ENCODE results near the gene C2orf74.
"Not testable (repeated sequence)": the region's sequence is repeated elsewhere in the genome, so short reads cannot be mapped to it uniquely, and the experiment has no call there.

C2orf74 gene

GRCh38 chr2:61175036-61175435 is 13.0 kb downstream of the C2orf74 start:
- no peak for DNase-seq

DNA sequence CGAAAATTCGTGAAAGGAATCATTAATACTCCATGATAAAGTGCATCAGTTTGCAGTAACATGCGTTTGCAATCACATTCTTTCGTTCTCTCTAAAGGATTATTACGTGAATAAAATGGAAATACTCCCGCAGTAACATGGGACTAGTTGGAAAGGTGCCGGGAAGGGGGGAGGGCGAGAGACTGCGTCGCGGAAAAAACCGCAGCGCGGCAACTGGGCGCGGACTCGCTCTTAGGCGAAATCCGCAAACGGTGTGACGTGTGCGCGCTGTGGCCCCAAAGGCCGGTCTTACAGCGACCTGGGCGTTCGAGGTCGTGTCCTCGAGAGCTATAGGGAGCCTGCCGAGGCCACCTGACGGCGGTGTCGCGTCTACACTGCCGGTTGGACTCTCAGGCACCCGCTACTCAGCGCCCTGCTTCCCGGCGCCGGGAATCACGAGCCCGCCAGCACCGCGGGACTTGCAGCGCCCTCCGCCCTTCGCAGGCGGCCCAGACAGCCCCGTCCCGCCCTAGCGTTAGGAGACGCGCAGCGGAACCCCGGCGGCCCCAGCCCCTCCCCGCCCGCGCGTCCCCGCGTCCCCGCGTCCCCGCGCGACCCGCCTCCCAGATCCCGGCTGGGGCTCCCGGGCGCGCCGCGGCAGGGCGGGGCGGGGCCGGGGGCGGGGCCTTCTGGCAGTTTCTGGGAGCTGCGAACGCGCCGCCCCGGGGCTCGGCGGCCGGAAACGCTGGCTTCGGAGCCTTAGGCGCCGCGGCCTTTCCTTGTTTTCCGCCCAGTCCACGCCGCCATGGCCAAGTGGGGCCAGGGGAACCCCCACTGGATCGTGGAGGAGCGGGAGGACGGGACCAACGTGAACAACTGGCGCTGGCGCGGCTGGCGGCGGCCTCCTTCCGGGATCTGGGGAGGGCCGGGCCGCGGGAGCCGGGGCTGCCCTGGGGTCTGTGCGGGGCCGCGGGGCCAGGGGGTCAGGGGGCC is 15.1 kb downstream of the C2orf74 start:
- DNase-seq: peak; percentile 93

DNA sequence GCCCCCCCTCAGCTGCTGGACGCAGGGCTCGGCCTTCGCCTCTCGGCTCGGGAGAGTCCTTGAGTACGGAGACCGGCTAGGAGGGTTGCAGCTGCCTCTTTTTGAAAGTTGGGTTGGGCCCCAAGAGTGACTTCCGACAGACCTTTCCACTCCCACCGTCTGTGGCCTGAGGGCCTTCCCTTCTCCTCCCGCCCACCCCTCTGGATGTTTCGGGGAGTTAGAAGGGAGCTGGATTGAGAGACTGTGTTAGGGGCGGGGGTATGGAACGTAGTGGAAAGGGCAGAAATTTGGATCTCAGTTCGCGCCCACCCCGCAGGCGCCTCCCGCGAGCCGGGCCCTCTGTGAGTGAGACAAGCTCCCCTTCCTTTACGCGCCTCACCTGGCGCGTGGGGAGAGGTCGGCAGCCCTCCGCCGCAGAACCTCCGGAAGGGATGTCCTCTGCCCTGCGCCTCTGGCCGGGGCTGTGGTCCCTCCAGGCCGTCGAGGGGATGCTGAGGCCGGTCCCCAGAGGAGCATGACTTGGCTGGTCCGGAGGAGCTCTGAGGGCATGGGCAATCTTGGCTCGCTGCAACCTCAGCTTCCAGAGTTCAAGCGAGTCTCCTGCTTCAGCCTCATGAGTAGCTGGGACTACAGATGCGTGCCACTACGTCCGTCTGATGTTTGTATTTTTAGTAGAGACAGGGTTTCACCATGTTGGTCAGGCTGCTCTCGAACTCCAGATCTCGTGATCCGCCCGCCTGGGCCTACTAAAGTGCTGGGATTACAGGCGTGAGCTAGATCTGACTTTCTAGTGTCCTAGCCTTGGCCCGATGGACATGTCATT is 15.9 kb downstream of the C2orf74 start:
- peak; percentile 55 for DNase-seq

DNA sequence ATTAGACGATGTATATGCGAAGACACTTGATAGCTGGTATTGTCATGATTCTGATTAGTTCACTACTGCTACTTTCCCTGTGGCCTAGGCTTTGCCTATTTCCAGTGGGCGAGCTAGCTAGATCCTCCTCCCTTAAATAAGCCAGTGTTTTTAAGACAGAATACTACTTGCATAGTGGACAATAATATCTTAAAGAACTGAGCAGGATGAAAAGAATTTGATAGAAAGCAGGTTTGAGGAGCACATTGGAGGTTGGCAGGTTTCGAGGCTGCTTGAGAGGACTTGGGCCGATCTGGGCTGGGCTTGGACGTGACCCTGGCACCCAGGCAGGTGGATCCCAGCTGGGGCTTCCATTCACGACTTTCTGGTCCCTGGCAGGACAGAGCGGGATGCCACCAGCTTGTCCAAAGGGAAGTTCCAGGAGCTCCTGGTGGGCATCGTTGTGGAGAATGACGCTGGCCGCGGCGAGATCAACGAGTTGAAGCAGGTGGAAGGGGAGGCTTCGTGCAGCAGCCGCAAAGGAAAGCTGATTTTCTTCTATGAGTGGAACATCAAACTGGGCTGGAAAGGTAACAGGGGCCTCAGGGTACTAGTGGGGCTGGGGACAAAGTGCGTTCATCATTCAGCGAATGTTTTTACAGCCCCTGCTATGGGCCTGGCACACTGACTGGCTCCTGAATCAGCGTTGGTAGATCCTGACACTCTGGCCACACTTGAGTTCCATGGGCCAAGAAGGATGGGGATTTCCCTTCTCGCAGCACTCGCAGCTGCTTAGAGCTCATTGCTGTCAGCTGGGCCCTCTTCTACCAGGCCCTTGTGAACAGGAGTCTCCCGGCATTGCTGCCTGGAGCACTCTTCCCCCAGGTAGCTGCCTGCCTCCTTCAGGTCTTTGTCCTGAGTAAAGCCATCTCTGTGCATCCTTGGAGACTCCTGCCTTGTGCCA is 16.9 kb downstream of the C2orf74 start:
- DNase-seq: no peak

- no peak for DNase-seq
Observed at GRCh38 chr2:61179701-61180639, 18.0 kb downstream of the C2orf74 start.

GRCh38 chr2:61180686-61181085 is 18.7 kb downstream of the C2orf74 start:
- no peak for DNase-seq

DNA sequence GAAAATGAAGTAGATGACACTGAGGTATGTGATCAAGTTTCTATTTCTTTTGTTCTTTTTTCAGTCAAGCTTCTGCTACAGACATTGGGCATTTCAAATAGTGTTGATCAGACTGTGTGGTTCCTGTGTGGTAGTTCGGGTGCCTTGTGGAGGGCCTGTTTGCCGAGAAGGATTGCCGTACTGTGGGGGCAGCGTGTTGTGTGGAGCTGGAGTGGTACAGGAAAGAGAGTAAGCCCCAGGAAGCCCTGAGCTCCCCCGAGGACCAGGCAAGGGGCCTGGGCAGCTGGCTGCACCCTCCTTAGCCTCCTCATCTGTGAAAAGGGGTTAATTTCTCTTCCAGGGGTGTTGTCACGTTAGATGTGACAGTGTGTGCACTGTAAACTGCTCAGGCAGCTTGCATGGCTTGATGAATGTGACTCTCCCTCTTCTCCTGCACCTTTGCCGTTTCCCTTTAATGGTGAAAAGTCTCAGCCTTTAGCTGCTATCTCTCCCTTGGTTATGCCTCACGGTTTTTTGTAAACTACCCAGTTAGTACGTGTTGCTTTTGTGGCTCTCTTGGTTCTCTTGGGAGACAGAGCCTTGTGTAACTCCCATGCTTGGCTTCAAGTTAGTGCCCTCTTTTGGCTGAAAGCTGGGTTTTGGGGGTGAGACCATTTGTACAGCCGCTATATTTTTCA is 19.5 kb downstream of the C2orf74 start:
- no peak for DNase-seq

- DNase-seq: no peak
Observed at GRCh38 chr2:61182059-61182383, 20.0 kb downstream of the C2orf74 start.

GRCh38 chr2:61183795-61184194 is 21.8 kb downstream of the C2orf74 start:
- DNase-seq: no peak

- DNase-seq: no peak
Observed at GRCh38 chr2:61184263-61184662, 22.3 kb downstream of the C2orf74 start.

DNA sequence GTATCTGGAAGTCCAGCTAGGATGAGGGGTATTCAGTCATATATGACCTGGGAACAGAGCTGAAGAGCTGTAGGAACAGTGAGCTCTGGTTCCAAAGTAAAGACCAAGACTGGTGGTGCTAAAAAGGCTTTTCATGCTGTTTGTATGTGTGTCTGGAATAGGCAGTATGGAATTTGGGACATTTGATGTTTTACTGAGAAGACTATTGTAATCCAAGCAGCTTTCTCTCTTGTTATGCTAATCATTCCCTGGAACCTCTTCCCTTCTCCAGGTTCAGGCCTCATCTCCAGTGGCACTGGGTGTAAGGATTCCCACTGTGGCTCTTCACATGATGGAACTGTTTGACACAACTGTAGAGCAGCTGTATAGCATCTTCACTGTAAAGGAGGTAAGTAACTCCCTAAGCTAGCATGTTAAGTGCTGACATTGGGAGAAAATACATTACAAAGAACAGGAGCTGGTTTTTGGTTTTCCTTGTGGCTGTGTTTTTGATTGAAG is 23.3 kb downstream of the C2orf74 start:
- no peak for DNase-seq

DNA sequence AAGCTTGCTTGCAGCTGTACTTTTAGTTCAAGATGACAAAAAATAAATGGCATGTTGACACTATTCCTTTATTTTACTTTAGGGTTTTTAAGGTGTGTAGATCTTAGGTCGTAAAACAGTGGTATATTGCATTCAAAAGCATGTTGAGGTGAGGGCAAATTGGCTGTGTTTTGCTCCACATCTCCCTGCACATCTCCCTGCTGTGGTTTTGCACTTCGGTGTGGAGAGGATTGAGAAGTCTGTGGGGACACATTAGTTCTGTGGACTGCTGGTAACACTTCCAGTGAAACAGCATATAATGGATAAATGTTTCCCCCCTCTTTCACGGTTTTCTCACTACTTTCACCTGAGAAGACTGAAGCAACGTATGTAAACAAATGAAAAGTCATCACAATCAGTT is 25.1 kb downstream of the C2orf74 start:
- no peak for DNase-seq

DNA sequence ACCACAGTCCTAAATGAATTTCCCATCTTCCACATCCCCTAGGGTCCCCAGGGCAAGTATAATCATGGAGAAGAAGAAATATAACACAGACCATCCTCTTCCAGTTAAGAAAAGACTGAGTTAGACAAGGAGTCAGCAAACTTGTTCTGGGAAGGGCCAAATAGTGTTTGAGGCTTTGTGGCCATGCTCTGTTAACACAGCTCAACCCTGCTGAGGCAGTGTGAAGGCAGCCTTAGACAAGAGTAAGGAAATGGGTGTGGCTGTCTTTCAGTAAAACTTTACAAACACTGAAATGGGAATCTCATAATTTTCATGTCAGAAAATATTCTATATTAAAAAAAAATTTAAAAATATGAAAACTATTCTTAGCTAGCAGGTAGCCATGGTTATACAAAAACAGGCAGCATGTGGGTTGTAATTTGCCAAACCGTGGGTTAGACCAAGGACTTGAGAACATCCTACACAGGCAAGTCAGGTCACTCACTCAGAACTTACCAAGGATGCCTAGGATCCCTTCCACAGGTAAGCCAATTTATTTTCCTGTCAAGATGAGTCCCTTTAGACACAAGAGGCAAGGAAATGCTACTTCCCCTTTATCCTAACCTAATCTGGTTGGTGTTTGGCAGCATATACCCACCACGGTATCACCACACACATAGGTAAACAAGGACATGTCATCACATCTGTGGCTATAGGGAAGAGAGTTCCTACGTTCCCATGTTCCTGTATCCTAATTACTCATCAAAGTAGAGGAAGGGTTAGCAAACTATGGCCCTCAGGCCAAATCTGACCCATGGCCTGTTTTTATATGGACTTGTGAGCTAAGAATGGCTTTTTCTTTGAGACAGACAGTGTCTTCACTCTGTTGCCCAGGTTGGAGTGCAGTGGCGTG is 31.9 kb downstream of the C2orf74 start:
- DNase-seq: no peak

GRCh38 chr2:61194646-61195045 is 32.7 kb downstream of the C2orf74 start:
- not testable (repeated sequence) for DNase-seq

- no peak for DNase-seq
Observed at GRCh38 chr2:61196671-61197070, 34.7 kb downstream of the C2orf74 start.

DNA sequence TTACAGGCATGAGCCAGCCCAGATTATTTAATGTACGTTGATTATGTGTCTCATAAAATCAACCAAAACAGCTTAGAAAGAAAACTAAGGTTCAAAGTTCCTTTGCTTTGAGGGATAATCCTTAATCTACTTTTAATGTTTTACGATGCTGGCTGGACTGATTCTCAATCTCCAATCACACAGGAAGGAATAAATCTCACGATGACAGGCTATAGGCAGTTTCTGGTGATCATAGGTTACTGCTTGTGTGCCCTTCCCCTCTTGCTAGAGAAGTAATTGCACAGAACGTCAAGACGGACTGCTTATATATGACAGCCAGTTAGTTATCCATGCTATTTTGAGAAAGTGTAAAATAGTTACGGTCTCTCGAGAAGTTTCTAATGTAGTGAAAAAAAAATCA is 43.1 kb downstream of the C2orf74 start:
- DNase-seq: no peak

GRCh38 chr2:61210332-61210981 is 48.5 kb downstream of the C2orf74 start:
- DNase-seq: no peak

DNA sequence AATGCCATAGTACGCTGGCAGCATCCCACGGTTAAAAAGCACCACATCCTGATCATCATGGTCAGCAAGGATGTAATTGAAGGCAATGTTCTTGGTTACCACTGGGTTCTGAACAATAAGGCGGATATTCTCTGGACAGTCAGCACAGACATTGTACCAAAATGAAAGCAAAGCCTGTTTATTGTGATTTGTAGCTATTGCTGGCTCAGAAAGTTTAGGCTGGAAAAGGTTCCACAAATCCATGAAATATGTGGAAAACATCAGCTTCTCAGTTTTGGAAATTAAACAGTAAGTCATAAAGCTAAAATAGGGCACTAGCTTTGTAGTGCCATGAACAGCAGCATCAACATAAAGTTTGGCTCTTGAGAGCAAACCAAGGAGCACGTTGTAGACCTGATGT is 52.2 kb downstream of the C2orf74 start:
- no peak for DNase-seq
